ENCODE data around the gene MAEA. TPM values are rescaled to one million over a fixed set of nuclear protein-coding genes. Genes with fewer than 3 reads are reported as not detected.

MAEA gene
- total RNA-seq, 1 experiment from 2014 or later: 81.1 TPM

- CTCF ChIA-PET: no interaction called here
- no TSS peak for BruUV-seq (replicated peaks)
These were observed 72.4 kb downstream of the MAEA start for GRCh38 chr4:1362046-1362445.

GRCh38 chr4:1362521-1362920 lies 72.8 kb downstream of the MAEA start:
- Histone ChIP-seq H3K9me3 (no peaks in the 10 kb centered on the region), H3K4me3 (ENCODE audit: low read depth, low read length) (no peak overlapping the region), H3K4me1 (no peaks in the 10 kb centered on the region), H3K36me3 (ENCODE audit: control insufficient read depth, insufficient read depth, low read length) (no peaks in the 10 kb centered on the region), H3K27me3 (replicated peaks; ENCODE audit: control insufficient read depth, insufficient read depth, low read length) (no peaks in the 10 kb centered on the region)
- Mint-ChIP-seq H3K27ac (ENCODE audit: unreplicated experiment) (no peak overlapping the region), H3K9me3 (ENCODE audit: unreplicated experiment) (no peaks in the 10 kb centered on the region), H3K36me3 (ENCODE audit: insufficient read depth, unreplicated experiment) (peaks cover 28% of the 10 kb centered on the region), H3K27me3 (ENCODE audit: insufficient read depth, unreplicated experiment) (no peaks in the 10 kb centered on the region), H3K4me1 (ENCODE audit: low read depth, unreplicated experiment) (no peaks in the 10 kb centered on the region), H3K4me3 (ENCODE audit: unreplicated experiment) (no peak overlapping the region)
- BruUV-seq (replicated peaks): no TSS peak
- CTCF ChIA-PET: no interaction called here
- POLR2A ChIA-PET: no interaction called here
- intact Hi-C loops (cut with micrococcal nuclease; ENCODE audit: unreplicated experiment): no loop called here
- no peak for TF ChIP-seq CTCF (IDR thresholded peaks at IDR 0.05; ENCODE audit: insufficient read depth in 1 of 2, low read depth in 1 of 2, low read length in 1 of 2, severe bottlenecking in 1 of 2, unreplicated experiment in 1 of 2)
- no peak for DNase-seq

More at GRCh38 chr4:1362046-1362445, 72.4 kb downstream of the MAEA start:
- DNase-seq: no peak
- H3K4me1 ChIP-seq: no peaks in the 10 kb centered on the region
- H3K4me3 ChIP-seq (ENCODE audit: low read depth, low read length): no peak overlapping the region
- H3K9me3 ChIP-seq: no peaks in the 10 kb centered on the region
- POLR2A ChIA-PET: no interaction called here
- Mint-ChIP-seq H3K27me3 (ENCODE audit: insufficient read depth, unreplicated experiment) (no peaks in the 10 kb centered on the region), H3K36me3 (ENCODE audit: insufficient read depth, unreplicated experiment) (peaks cover 28% of the 10 kb centered on the region), H3K4me1 (ENCODE audit: low read depth, unreplicated experiment) (no peaks in the 10 kb centered on the region), H3K9me3 (ENCODE audit: unreplicated experiment) (no peaks in the 10 kb centered on the region), H3K27ac (ENCODE audit: unreplicated experiment) (no peak overlapping the region), H3K4me3 (ENCODE audit: unreplicated experiment) (no peak overlapping the region)
- intact Hi-C loops (cut with micrococcal nuclease; ENCODE audit: unreplicated experiment): no loop called here
- TF ChIP-seq CTCF (IDR thresholded peaks at IDR 0.05; ENCODE audit: insufficient read depth in 1 of 2, low read depth in 1 of 2, low read length in 1 of 2, severe bottlenecking in 1 of 2, unreplicated experiment in 1 of 2): no peak
- no peaks in the 10 kb centered on the region for H3K36me3 ChIP-seq (ENCODE audit: control insufficient read depth, insufficient read depth, low read length)
- no peaks in the 10 kb centered on the region for H3K27me3 ChIP-seq (replicated peaks; ENCODE audit: control insufficient read depth, insufficient read depth, low read length)

- Histone ChIP-seq H3K27me3 (replicated peaks; ENCODE audit: control insufficient read depth, insufficient read depth, low read length) (no peaks in the 10 kb centered on the region), H3K9me3 (no peaks in the 10 kb centered on the region), H3K36me3 (ENCODE audit: control insufficient read depth, insufficient read depth, low read length) (no peaks in the 10 kb centered on the region), H3K4me3 (ENCODE audit: low read depth, low read length) (no peak overlapping the region), H3K4me1 (no peaks in the 10 kb centered on the region)
- H3K4me1 Mint-ChIP-seq (ENCODE audit: low read depth, unreplicated experiment): no peaks in the 10 kb centered on the region
- no TSS peak for BruUV-seq (replicated peaks)
- intact Hi-C loops (cut with micrococcal nuclease; ENCODE audit: unreplicated experiment): no loop called here
- no peak overlapping the region for H3K27ac Mint-ChIP-seq (ENCODE audit: unreplicated experiment)
- TF ChIP-seq CTCF (IDR thresholded peaks at IDR 0.05; ENCODE audit: insufficient read depth in 1 of 2, low read depth in 1 of 2, low read length in 1 of 2, severe bottlenecking in 1 of 2, unreplicated experiment in 1 of 2): no peak
- H3K27me3 Mint-ChIP-seq (ENCODE audit: insufficient read depth, unreplicated experiment): no peaks in the 10 kb centered on the region
- ChIA-PET CTCF (interaction anchor here (0.7 kb wide), 1 partner anchor 300 kb away, joined by 3 read pairs; no protein-coding TSS in a partner anchor), POLR2A (no interaction called here)
- DNase-seq: no peak
- no peaks in the 10 kb centered on the region for H3K9me3 Mint-ChIP-seq (ENCODE audit: unreplicated experiment)
- no peak overlapping the region for H3K4me3 Mint-ChIP-seq (ENCODE audit: unreplicated experiment)
- peaks cover 28% of the 10 kb centered on the region for H3K36me3 Mint-ChIP-seq (ENCODE audit: insufficient read depth, unreplicated experiment)
These were observed 73.8 kb downstream of the MAEA start for GRCh38 chr4:1363513-1363912.
